HUDEP-2 (cell line): ENCODE measurements around the gene EXOC3L2.
"Not testable (repeated sequence)": the region's sequence is repeated elsewhere in the genome, so short reads cannot be mapped to it uniquely, and the experiment has no call there.

Experiments
- DNase-seq, 76 experiments: peaks; one replicate each; lab custom pipeline; 2025; ENCODE audit not compliant: unreplicated experiment in 76 of 76; lab: John Stamatoyannopoulos, UW

The EXOC3L2 gene

DNA sequence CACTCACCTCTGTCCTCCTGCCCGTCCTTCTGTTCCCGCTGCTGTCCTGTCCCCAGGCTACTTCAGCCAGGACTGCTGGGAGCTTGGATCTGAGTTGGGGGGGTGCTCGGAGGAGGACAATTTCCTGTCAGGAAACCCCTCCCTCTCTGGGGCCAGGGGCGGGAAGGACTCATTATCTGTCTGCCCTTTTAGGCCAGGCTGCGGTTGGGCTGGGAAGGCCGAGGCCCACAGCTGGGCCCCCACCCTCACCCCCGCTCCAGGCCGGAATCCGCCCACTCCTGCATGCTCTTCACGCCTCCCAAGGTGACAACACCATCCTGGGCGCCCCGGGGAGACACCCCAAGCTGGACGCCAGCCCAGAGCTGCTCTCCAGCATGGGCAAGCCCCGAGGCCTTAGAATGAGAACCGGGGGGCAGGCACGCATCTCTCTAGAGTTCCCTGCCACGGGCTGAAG lies at the start of gene EXOC3L2:
Gene EXOC3L2 (minus strand): TSS at position 74 of the 454 bp plus-strand sequence. CDS start 6,362 bp downstream, outside the sequence.
- DNase-seq = peak in 2 of 76 experiments; percentile 13 to 33

DNA sequence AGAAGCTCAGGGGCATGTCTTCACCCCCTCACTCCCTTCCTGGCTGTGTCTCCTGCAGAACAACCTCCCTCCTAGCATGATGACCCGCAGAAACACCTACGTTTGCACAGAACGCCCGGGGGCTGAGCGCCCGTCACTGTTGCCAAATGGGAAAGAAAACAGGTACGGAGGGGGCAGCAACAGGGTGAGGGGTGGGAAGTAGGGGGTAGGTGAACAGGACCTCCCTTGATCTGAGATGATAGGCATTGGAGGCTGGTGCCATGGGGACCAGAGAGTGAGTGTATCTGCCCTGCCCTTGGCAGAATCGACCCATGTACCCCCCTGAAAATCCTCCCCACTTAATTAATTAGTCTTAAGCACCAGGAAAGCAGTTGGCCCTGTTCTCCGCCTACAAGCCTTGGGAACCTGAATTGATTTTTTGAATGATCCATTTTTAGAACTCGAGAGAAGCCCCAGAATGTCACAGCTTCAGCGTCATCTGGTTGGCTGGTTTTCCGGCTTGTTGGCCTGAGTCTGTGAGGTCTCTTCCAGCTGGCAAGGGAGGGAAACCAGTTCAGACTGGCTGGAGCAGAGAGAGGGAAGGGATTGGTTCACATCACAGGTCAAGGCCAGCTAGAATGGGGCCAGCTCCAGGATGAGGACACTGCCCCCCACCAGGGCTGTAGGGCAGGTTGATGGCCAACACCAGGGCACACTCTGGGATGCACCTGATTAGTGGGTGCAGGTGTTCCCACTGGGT lies 49.3 kb upstream of the EXOC3L2 start:
- DNase-seq = no peak

- no peak for DNase-seq
Observed at GRCh38 chr19:45293682-45294081, 48.5 kb upstream of the EXOC3L2 start.

DNA sequence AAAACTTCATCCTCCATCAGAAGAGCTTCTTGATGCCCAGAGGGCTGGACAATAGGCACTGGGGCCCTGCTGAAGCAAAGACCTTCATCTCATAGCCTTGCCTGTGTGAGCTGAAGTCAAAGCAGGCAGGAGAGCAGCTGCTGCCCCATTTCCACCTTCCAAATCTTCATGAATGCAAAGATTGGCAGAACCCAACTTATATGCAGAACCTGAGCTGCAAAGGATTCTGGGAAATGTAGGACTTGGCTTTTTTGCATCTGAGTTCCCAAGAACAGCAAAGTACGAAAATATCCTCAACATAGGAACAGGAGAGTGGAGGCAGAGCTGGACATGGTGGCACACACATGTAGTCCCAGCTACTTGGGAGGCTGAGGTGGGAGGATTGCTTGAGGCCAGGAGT lies 46.6 kb upstream of the EXOC3L2 start:
- no peak for DNase-seq

DNA sequence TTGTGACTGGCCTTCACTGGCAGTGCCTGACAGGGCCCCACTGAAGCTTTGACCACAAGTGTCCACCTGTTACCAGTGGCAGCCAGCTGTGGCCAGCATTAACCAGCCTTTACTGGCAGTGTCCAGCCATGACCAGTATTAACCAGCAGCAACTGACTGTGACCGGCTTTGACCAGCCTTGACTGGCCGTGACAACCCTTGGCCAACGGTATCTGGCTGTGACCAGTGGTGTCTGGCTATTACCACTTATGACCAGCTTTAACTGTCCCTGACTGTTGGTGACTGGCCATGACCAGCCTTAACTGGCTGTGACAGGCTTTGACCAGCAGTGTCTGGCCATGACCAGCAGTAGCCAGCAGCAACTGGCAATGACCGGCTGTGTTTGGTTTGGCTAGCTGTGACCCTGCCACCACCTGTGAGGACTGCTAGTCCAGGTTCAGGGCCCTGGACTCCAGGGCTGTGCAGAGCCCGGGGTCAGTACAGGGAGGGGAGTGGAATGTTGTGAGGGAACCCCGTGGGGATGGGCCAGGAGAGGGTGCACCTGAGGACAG lies 45.2 kb upstream of the EXOC3L2 start:
- no peak for DNase-seq

DNA sequence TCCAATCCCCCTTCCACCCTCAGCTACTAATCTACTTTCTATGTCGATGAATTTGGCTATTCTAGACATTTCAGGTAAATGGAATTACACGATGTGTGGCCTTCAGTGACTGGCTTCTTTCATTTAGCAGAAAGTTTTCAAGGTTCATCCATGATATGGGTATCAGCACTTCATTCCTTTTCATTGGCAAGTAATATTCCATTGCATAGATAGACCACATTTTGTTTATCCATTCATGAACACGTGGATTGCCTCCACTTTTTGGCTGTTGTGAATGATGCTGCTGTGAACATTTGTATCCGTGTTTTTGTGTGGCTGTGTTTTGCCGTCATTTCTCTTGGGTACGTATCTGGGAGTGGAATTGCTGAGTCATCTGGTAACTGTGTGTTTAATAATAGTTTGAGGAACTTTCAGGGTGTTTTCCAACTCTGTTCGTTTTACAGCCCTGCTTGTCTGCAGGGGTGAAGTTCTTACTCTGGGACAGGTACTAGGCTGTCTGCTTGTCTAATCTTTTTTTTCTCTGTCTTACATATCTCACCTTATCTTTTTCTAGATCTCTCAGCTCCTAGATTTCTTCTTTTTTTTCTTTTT lies 38.3 kb upstream of the EXOC3L2 start:
- DNase-seq = no peak

- DNase-seq = no peak
Observed at GRCh38 chr19:45280471-45280961, 35.3 kb upstream of the EXOC3L2 start.

GRCh38 chr19:45279587-45280192 lies 34.5 kb upstream of the EXOC3L2 start:
- DNase-seq = no peak

DNA sequence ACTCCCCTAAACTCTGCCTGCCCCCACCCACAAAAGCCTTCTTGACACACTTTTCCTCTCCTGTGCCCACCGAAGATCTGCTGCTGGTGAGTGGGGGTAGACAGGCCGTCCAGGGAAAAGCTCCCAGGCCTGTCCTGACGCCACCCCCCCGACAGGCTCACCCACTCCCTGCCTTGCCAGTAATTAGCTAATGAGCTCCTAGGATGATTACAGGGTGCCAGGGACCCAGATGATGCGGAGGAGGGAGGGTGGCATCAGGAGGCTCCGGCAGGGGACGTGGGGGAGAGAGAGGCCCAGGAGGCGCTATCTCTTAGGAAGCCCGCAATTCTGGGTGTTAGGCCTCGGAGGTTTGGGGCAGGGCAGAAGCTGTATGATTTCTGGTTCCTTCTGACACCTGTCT lies 32.9 kb upstream of the EXOC3L2 start:
- no peak for DNase-seq

DNA sequence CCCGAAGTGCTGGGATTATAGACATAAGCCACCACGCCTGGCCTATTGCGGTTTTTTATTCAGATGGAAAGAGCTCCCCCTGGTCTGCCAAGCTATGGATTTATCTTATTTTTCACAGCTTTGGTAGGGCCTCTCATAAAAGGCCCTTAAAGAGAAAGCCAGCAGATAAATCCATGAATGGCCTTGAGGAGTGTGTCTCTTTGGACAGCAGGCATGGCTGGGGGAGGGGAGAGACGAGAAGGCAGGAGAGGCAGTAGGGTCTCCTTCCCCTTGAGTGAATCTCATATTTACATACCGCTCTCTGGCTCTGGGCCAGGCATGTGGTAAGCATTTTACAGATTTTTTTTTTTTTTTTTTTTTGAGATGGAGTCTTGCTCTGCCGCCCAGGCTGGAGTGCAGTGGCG lies 31.1 kb upstream of the EXOC3L2 start:
- DNase-seq = no peak

GRCh38 chr19:45275370-45275971 lies 30.3 kb upstream of the EXOC3L2 start:
- DNase-seq = peak in 1 of 76 experiments; percentile 7

GRCh38 chr19:45273521-45273855 lies 28.3 kb upstream of the EXOC3L2 start:
- no peak for DNase-seq

- DNase-seq = peak in 1 of 76 experiments; percentile 6
Observed at GRCh38 chr19:45271735-45272108, 26.5 kb upstream of the EXOC3L2 start.

GRCh38 chr19:45271098-45271734 lies 26.0 kb upstream of the EXOC3L2 start:
- DNase-seq = no peak

- not testable (repeated sequence) for DNase-seq
Observed at GRCh38 chr19:45269939-45270338, 24.7 kb upstream of the EXOC3L2 start.

DNA sequence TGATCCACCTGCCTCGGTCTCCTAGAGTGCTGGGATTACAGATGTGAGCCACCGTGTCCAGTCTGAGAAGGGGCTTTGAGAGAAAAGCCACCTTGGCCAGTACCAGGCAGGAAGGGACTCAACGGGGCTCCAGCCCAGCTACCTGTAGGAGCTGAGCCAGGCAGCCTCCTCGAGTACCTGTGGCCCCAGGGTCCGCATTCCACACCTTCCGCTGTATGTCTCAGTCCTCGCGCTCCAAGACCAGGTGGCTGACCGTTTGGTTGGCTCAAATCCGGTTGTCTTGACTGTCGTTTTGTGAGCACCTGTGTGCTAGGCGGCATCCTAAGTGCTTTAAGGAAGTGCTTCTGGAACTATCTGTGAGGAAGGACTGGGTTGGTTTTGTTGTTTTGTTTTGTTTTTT lies 22.1 kb upstream of the EXOC3L2 start:
- no peak for DNase-seq

DNA sequence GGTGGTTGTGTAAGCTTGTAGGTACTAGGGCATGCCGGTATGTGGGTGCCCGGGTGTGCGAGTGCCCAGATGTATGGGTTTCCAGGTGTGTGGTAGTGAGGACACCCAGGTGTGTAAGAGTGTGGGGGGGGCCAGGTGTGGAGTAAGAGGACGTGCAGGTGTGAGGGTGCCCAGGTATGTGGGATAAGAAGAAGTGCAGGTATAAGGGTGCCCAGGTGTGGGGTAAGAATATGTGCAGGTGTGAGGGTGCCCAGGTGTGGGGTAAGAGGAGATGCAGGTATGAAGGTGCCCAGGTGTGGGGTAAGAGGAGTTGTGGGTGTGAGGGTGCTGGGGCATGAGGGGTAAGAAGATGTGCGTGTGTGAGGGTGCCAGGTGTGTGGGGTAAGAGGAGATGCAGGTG lies 20.2 kb upstream of the EXOC3L2 start:
- DNase-seq = no peak

DNA sequence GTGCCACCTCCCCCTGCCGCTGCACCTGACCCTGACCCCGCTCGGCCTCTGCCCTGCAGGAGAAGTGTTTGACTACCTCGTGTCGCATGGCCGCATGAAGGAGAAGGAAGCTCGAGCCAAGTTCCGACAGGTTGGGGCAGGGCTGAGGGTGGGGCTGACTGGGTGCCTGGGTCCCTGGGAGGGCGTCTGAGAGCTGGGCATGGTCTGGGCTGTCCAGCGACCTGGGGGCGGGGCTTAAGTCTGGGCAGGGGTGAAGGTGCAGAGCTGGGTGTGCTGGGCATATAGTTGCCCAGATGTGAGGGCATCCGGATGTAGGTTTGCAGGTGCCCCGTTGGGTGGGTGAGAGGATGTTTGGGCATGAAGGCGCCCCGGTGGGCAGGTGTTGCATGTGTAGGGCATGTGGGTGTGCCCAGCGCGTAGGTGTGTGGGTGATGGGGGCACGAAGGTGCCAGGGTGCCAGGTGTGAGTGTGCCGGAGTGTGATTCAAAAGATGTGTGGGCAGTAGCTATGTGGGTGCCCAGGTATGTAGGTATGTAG lies 19.6 kb upstream of the EXOC3L2 start:
- no peak for DNase-seq

GRCh38 chr19:45263013-45263412 lies 17.8 kb upstream of the EXOC3L2 start:
- no peak for DNase-seq

DNA sequence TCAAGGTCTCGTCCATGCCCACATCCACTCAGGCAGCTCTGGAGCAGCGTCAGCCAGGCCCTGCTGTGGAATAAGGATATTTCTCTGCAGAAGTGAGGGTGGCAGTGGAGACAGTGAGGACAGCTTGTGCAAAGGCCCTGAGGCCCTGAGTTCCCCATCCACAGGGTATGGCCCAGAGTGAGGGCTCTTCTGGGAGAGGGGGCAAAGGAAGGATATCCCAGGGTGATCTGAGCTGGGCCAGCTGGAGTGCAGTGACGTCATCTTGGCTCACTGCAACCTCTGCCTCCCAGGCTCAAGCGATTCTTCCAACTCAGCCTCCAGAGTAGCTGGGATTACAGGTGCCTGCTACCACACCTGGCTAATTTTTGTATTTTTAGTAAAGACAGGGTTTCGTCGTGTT lies 17.4 kb upstream of the EXOC3L2 start:
- DNase-seq = no peak
